GM23248 (cell line): ENCODE results near the gene IGF1R.

Experiments
- EZH2 ChIP-seq: fragments of 200-600 bp; sonication (generic); IDR thresholded peaks from 2 replicates; pipeline ENCODE4 v1.6.1; 2018; ENCODE audit warnings: antibody characterized with exemption, mild to moderate bottlenecking; ENCODE audit not compliant: insufficient read depth, poor library complexity, severe bottlenecking
- EZH2phosphoT487 ChIP-seq: fragments of 200-600 bp; sonication (generic); IDR thresholded peaks from 2 replicates; pipeline ENCODE4 v1.6.1; 2018; ENCODE audit warnings: antibody characterized with exemption, moderate library complexity, mild to moderate bottlenecking, low read depth; ENCODE audit not compliant: insufficient read depth

GRCh38 chr15:98715401-98715800 lies 67.1 kb downstream of the IGF1R start:
- TF ChIP-seq EZH2phosphoT487 (no peak), EZH2 (no peak)
